NK-92 (cell line): ENCODE results near the gene LTK.
"Not testable (repeated sequence)": the region's sequence is repeated elsewhere in the genome, so short reads cannot be mapped to it uniquely, and the experiment has no call there.

ENCODE experiments used
- DNase-seq: peaks from one replicate; lab custom pipeline; 2025; ENCODE audit not compliant: unreplicated experiment; lab: John Stamatoyannopoulos, UW

The LTK gene

DNA sequence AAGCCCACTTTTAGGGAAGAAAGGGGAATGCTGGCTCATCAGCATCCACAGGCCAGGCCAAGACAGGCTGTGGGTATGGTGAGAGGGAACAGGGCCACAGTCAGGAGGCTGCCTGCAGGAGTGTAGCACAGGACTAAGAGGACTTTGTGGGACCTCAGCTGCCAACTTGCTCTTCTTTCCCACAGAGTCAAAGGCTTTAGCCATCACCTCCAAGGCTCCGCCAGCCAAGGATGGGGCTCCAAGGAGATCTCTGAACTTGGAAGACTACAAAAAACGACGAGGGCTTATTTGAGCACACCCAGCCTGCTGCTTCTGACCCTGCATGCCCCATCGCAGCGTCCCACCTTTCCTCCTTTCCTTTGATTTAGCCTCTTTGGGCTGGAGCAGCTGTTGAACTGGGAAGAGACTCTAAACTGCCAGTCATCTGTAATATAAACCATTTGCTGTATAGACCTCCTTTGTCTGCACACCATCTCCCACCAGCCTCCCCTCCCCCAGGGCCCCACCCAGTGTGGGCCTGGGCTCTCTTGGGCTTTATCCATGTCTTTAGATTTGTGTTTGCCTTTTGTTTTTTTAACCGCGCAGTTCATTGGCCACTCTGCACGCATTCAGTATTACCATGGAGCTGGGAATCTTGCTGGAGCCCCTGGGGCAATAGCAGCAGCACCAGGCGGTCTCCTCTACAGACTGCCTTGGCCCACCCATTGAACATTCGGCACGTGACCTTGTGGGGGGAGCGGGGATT is 33.1 kb downstream of the LTK start:
- no peak for DNase-seq

DNA sequence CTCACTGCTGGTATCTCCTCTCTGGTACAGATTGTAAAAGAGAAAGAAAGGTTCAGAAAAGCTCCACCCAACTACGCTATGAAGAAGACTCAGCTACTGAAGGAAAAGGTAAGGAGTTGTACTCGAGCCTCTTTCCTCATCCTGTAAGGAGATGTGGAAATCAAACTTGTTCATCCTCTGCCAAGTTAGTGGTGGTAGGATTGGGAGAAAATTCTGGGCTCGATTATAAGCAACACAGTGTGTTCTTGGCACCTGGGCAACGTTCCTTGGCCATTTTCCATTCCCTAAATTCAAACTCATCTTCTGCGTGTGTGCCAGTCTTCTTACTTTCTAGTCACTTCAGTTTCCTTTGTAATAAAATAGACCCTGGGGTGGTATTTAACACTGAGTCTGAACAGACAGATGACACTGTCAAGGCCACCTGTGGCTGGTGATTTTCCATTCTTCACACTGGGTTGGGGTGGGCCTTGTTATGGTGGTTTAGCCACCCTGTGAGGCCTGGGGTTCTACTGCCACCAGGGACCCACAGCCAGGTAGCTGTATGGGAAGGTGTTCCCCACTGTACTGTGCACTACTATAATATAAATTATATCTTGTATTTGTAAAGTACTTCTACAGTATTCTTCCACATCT is 37.1 kb downstream of the LTK start:
- DNase-seq: no peak

DNA sequence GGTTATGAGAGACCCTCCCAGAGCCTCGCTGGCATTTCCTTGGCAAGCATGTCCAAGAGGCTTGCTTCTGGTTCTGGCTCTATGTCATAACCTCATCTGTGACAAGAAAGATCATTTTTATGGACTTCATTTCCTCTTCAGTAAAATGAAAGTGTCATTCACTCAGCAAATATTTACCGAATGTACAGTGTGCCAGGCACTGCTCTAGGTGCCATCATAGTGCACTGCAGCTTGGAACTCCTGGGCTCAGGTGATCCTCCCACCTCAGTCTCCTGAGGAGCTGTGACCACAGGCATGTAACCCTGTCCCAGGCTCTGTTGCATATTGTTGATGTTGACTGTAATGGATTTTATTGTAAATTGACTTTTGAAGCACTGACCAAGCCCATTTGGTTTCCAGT is 38.7 kb downstream of the LTK start:
- no peak for DNase-seq

DNA sequence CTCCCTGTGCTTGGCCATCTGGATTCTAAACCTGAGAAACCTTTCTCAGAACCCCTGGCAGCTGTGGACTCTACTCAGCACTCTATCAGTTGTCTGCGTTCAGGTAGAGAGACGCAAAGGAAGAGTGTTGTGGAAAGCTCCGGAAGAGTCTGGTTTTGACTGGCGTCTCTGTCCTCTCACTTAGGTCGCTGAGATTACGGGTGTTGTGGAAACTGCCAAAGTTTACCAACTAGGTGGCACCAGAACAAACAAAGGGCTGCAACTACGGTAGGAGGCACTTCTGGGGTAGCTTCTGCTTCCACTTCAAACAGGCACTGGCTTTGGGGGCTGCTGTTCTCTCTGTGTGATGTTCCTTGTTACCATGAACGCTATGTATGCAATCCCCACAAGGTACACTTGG is 39.2 kb downstream of the LTK start:
- no peak for DNase-seq

DNA sequence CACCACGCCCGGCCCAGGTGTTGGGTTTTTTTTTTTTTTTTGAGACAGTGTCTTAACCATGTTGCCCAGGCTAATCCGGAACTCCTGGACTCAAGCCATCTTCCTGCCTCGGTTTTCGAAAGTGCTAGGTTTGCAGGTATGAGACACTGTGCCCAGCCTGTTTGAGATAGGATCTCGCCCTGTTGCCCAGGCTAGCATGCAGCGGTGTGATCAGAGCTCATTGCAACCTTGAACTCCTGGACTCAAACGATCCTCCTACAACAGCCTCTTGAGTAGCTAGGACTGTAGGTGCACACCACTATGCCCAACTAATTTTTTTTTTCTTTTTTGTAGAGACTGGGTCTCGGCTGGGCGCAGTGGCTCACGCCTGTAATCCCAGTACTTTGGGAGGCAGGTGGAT is 40.2 kb downstream of the LTK start:
- DNase-seq: no peak

DNA sequence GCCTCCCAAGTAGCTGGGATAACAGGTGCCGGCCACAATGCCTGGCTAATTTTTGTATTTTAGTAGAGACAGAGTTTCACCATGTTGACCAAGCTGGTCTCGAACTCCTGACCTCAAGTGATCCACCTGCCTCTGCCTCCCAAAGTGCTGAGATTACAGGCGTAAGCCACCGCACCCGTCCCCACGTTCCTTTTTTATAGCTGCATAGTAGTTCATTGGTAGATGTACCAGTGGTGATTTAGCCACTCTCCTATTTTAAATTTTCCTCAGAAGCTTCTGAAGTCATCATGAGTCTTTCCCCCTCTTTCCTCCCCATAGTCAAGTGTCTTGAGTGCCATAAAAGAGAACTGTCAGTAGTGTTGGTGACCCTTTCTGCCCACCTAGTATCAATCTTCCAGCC is 44.0 kb downstream of the LTK start:
- not testable (repeated sequence) for DNase-seq

DNA sequence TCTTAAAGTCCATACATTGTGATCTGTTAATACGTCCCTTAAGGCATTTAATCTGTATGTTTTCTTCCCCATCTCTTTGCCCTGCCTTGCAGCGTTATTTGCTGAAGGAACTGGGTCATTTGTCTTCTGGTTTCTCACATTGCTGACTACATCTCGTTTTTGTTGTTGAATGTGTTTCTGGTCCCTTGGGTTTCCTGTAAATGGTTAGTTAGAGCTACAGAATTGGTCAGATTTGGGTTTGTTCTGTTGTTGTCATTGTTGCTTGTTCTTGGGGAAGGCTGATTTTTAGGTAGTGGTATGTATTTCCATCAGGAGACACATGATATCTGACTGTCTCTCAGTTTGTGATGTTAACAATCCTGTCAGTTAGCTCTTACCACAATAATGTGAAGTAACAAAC is 46.9 kb downstream of the LTK start:
- DNase-seq: no peak

DNA sequence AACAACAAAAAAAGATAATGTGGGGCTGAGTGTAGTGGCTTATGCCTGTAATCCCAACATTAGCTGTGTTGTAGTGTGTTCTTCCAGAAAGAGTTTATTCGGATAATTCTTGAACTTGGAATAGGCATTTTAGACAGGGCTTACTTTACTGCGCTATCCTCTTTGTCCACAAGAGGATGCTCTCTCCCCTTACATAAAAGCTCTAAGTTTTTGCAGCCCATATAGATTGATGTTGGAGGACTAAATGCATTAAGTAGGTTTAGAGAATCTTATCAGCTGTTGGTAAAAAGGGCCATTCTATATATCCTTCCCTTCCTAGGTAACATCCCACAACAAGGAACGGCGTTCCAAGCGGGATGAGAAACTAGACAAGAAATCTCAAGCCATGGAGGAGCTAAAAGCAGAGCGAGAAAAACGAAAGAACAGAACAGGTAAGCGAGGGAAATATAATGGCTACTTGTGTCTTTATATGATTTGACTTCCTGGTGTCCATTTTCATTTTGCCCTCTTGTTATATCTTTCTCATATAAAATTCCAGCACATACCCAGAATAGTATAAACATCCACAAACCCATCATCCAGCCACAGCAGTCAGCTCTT is 47.7 kb downstream of the LTK start:
- DNase-seq: no peak

DNA sequence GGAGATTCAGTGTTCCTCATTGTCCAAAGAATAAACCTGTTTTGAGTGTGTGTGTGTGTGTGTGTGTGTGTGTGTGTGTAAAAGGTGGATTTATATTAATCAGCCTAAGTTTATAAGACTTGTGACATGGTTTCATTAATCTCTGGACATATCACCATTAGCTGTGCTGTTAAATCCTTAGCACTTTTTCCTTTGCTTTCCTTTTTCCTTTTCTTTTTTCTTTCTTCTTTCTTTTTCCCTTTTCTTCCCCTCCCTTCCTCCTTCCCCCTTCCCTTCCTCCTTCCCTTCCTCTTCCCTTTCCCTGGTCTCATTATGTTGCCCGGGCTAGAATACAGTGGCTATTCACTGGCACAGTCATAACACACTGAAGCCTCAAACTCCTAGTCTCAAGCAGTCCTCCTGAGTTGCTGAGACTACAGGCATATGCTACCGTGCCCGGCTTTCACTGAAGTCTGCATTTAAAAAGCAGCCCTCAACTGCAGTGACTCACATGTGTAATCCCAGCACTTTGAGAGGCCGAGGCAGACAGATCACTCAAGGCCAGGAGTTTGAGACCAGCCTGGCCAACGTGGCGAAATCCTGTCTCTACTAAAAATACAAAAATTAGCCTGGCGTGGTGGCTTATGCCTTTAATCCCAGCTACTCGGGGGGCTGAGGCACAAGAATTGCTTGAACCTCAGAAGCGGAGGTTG is 48.6 kb downstream of the LTK start:
- DNase-seq: no peak

DNA sequence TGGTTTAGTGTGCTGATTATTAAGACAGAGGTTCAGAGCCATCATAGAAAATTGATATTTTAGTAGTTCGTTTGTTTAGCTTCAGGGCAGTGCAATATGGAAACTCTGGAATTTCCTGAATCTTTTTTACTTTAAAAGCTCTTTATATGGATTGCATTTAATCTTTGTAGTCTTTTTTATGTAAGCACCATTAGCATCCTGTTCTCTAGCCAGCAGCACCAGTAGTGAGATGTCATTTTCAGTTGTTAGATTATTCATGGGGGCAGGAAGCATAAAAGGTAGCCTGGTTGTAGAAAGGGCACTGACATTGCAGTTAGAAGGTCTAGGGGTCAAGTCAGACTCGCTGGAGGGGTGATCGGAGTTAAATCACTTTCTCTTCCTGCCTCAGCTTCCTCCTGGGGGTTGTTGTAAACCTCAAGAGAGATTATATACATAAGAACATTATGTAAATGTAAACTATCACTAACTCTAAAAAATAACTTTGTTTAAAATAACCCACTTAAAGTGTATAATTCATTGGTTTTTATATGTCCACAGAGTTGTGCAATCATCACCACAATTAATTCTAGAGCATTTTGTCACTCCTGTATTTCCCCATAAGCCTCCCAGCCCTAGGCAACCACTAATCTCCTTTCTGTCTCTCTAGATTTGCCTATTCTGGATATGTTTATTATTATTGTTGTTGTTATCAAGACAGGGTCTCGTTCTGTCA is 51.4 kb downstream of the LTK start:
- DNase-seq: no peak
